ES-I3 (cell line): ENCODE measurements around the gene PDXDC1.
"Not testable (repeated sequence)": the region's sequence is repeated elsewhere in the genome, so short reads cannot be mapped to it uniquely, and the experiment has no call there.

ENCODE experiments used
- H3K36me3 ChIP-seq: 2 replicates; pipeline ENCODE4 v1.6.1; 2013; ENCODE audit warnings: mild to moderate bottlenecking, low read length, control low read depth, moderate library complexity; ENCODE audit not compliant: insufficient read depth
- H3K4me1 ChIP-seq: 2 replicates; pipeline ENCODE4 v1.6.1; 2013; ENCODE audit warnings: mild to moderate bottlenecking, control low read depth, low read length; ENCODE audit not compliant: insufficient read depth
- H3K9ac ChIP-seq: 2 replicates; pipeline ENCODE4 v1.6.1; 2013; ENCODE audit warnings: low read depth, mild to moderate bottlenecking, low read length, moderate library complexity
- H3K9me3 ChIP-seq: 2 replicates; pipeline ENCODE4 v1.6.1; 2013; ENCODE audit warnings: mild to moderate bottlenecking, low read length, moderate library complexity; ENCODE audit not compliant: control insufficient read depth, insufficient read depth

The PDXDC1 gene

DNA sequence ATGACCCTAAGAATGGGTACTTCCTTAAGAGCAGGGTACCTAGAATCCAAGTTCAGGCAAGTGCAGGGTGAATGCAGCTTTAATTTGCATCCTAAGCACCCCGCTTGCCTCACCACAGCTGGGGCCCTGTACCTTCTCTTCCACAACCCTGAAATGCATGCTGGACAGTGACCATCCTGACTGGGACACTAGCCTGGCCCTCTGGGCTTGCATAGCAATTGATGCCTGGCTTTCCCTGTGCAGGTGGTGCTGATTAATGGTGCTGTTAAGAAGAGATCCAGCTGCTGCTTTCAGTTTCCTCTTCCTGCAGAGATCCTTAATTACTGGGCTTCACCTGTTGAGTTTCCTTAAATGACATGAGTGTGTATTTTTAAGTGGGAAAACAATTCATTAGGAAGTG is 209.2 kb downstream of the PDXDC1 start:
- not testable (repeated sequence) for H3K9me3 ChIP-seq, H3K4me1 ChIP-seq, H3K36me3 ChIP-seq, H3K9ac ChIP-seq
